CD14-positive monocyte (primary cell): ENCODE measurements around the gene FANCC. TPM values are rescaled to one million over a fixed set of nuclear protein-coding genes. Genes with fewer than 3 reads are reported as not detected.
A peak's percentile ranks its signal among the peaks of the same experiment; 100 is the strongest.

Experiments
- DNase-seq, 3 donors: peaks; one replicate each; pipeline ENCODE4 v3.0.0-alpha.2; 2011 to 2022
- H2AFZ ChIP-seq: 2 replicates; pipeline ENCODE4 v1.6.0; 2012; ENCODE audit warnings: mild to moderate bottlenecking, low read depth, low read length, inconsistent platforms; ENCODE audit not compliant: insufficient read depth, poor library complexity, severe bottlenecking
- H3K27ac ChIP-seq, 2 donors: 1 replicate in 1 of 2; 2 replicates in 1 of 2; pipeline ENCODE4 v1.5.1; 2012 to 2013; ENCODE audit warnings: low read length in 2 of 2, control low read depth in 1 of 2, inconsistent platforms in 1 of 2, low read depth in 1 of 2, mild to moderate bottlenecking in 1 of 2
- H3K27me3 ChIP-seq, 2 donors: one replicate each; pipeline versions ENCODE4 v1.6.0 to v1.6.1; 2011 to 2013; ENCODE audit warnings: low read length in 2 of 2; ENCODE audit not compliant: control insufficient read depth in 2 of 2, insufficient read depth in 2 of 2
- H3K36me3 ChIP-seq, 2 donors: replicated peaks in 1 of 2; 1 replicate in 1 of 2; 2 replicates in 1 of 2; pipeline versions ENCODE4 v1.5.1 to v1.6.1; 2012 to 2013; ENCODE audit warnings: low read length in 2 of 2, control low read depth in 1 of 2, inconsistent platforms in 1 of 2, mild to moderate bottlenecking in 1 of 2; ENCODE audit not compliant: insufficient read depth in 2 of 2, control insufficient read depth in 1 of 2
- H3K4me1 ChIP-seq, 2 donors: 1 replicate in 1 of 2; 2 replicates in 1 of 2; pipeline versions ENCODE4 v1.5.1 to v1.6.1; 2012 to 2013; ENCODE audit warnings: low read length in 2 of 2, control low read depth in 1 of 2, inconsistent platforms in 1 of 2, mild to moderate bottlenecking in 1 of 2, moderate library complexity in 1 of 2; ENCODE audit not compliant: insufficient read depth in 2 of 2, control insufficient read depth in 1 of 2
- H3K4me2 ChIP-seq: replicated peaks from 2 replicates; pipeline ENCODE3; 2012; ENCODE audit warnings: low read length, moderate library complexity, mild to moderate bottlenecking; ENCODE audit not compliant: poor library complexity, severe bottlenecking; ENCODE audit errors: extremely low read depth
- H3K4me3 ChIP-seq, 3 experiments: fragments of 200-600 bp in 1 of 3; sonication (generic) in 1 of 3; replicated peaks in 1 of 3; 1 replicate in 2 of 3; 2 replicates in 1 of 3; pipeline ENCODE4 v1.5.1; 2011 to 2013; ENCODE audit warnings: low read length in 3 of 3, mild to moderate bottlenecking in 3 of 3, control low read depth in 2 of 3, low read depth in 2 of 3, inconsistent platforms in 1 of 3, moderate library complexity in 1 of 3
- H3K79me2 ChIP-seq: 2 replicates; pipeline ENCODE4 v1.6.0; 2012; ENCODE audit warnings: mild to moderate bottlenecking, control low read depth, inconsistent platforms, low read length, moderate library complexity; ENCODE audit not compliant: insufficient read depth
- H3K9ac ChIP-seq: 2 replicates; pipeline ENCODE4 v1.6.0; 2017; ENCODE audit warnings: low read length, mild to moderate bottlenecking; ENCODE audit not compliant: insufficient read depth, poor library complexity, severe bottlenecking
- H3K9me3 ChIP-seq, 2 donors: replicated peaks in 1 of 2; 1 replicate in 1 of 2; 2 replicates in 1 of 2; pipeline versions ENCODE4 v1.5.1 to v1.6.1; 2012 to 2013; ENCODE audit warnings: low read length in 2 of 2, control low read depth in 1 of 2; ENCODE audit not compliant: control insufficient read depth in 1 of 2, insufficient read depth in 1 of 2
- H4K20me1 ChIP-seq: 2 replicates; pipeline ENCODE4 v1.6.0; 2012; ENCODE audit warnings: mild to moderate bottlenecking, low read length, control low read depth, moderate library complexity; ENCODE audit not compliant: insufficient read depth
- H3K27ac Mint-ChIP-seq, 7 donors: one replicate each; pipeline ENCODE4 v1.8.0; 2020; ENCODE audit warnings: mild to moderate bottlenecking in 7 of 7, mixed read lengths in 7 of 7, moderate library complexity in 6 of 7, inconsistent platforms in 2 of 7
- H3K27me3 Mint-ChIP-seq, 3 donors: one replicate each; pipeline ENCODE4 v1.8.0; 2021 to 2022; ENCODE audit warnings: low read depth in 3 of 3, mild to moderate bottlenecking in 3 of 3, mixed read lengths in 3 of 3, moderate library complexity in 3 of 3, inconsistent platforms in 1 of 3
- H3K36me3 Mint-ChIP-seq, 2 donors: one replicate each; pipeline ENCODE4 v1.8.0; 2020; ENCODE audit warnings: mixed read lengths in 2 of 2, inconsistent platforms in 1 of 2, mild to moderate bottlenecking in 1 of 2
- H3K4me1 Mint-ChIP-seq: one replicate; pipeline ENCODE4 v1.8.0; 2020; ENCODE audit warnings: mild to moderate bottlenecking, mixed read lengths
- H3K4me3 Mint-ChIP-seq, 2 donors: one replicate each; pipeline ENCODE4 v1.8.0; 2020; ENCODE audit warnings: mild to moderate bottlenecking in 2 of 2, mixed read lengths in 2 of 2, moderate library complexity in 1 of 2
- H3K9me3 Mint-ChIP-seq, 7 donors: one replicate each; pipeline ENCODE4 v1.8.0; 2020 to 2022; ENCODE audit warnings: mixed read lengths in 7 of 7, mild to moderate bottlenecking in 6 of 7, moderate library complexity in 6 of 7, inconsistent platforms in 2 of 7
- WGBS: methylation state at CpG from one replicate; pipeline ENCODE4 v1.1.5; 2013; ENCODE audit warnings: missing lambda C conversion rate; ENCODE audit not compliant: insufficient coverage; 5-methylcytosine and 5-hydroxymethylcytosine counted together
- intact Hi-C, 2 donors: fragments of 100-400 bp; cut with micrococcal nuclease; formaldehyde crosslinking; loops; one replicate each; pipeline versions ENCODE4 v1.15.0 to v1.15.1; 2023
- polyA plus RNA-seq, 3 donors: library from polyadenylated mRNA; depleted of rRNA in 1 of 3; unstranded in 2 of 3; stranded (reverse) in 1 of 3; fragments of 300-500 nt in 2 of 3; fragments of >200 nt in 1 of 3; fragmentation: Illumina TruSeq in 2 of 3; gene quantifications; 1 replicate in 2 of 3; 2 replicates in 1 of 3; pipeline ENCODE4 v1.2.3, GENCODE V29; 2012 to 2021
- TF ChIP-seq, protein P1 (sequence below): fragments of 200-600 bp; IDR thresholded peaks from one replicate; pipeline ENCODE4 v1.8.0; 2022; ENCODE audit warnings: antibody characterized with exemption, mild to moderate bottlenecking

FANCC gene
- polyA plus RNA-seq, 3 donors, result 1.2 to 2.2 (median 1.5) TPM

- no peak overlapping the region for H3K4me3 Mint-ChIP-seq
- H3K9me3 ChIP-seq, result no peaks in the 10 kb centered on the region
- no peaks in the 10 kb centered on the region for H3K27me3 ChIP-seq
- no peaks in the 10 kb centered on the region for H3K4me1 ChIP-seq
- peaks cover 5% of the 10 kb centered on the region for H3K4me1 Mint-ChIP-seq
- no peak overlapping the region for H2AFZ ChIP-seq
- intact Hi-C loops, result no loop called here
- H4K20me1 ChIP-seq, result no peaks in the 10 kb centered on the region
- no peaks in the 10 kb centered on the region for H3K36me3 ChIP-seq
- H3K27me3 Mint-ChIP-seq, result no peaks in the 10 kb centered on the region
- H3K36me3 Mint-ChIP-seq, result peaks cover 0 to 5% of the 10 kb centered on the region in 2 donors
- H3K4me3 ChIP-seq, result no peak overlapping the region
- H3K4me2 ChIP-seq, result no peak overlapping the region
- DNase-seq, result no peak
- H3K9me3 Mint-ChIP-seq, result peaks cover 0 to 2% (median 0%) of the 10 kb centered on the region in 7 donors
- H3K9ac ChIP-seq, result no peak overlapping the region
- no peak overlapping the region for H3K27ac ChIP-seq
- TF ChIP-seq, protein P1, sequence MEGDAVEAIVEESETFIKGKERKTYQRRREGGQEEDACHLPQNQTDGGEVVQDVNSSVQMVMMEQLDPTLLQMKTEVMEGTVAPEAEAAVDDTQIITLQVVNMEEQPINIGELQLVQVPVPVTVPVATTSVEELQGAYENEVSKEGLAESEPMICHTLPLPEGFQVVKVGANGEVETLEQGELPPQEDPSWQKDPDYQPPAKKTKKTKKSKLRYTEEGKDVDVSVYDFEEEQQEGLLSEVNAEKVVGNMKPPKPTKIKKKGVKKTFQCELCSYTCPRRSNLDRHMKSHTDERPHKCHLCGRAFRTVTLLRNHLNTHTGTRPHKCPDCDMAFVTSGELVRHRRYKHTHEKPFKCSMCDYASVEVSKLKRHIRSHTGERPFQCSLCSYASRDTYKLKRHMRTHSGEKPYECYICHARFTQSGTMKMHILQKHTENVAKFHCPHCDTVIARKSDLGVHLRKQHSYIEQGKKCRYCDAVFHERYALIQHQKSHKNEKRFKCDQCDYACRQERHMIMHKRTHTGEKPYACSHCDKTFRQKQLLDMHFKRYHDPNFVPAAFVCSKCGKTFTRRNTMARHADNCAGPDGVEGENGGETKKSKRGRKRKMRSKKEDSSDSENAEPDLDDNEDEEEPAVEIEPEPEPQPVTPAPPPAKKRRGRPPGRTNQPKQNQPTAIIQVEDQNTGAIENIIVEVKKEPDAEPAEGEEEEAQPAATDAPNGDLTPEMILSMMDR, result no peak
- no peak overlapping the region for H3K27ac Mint-ChIP-seq
- no CpG with 5 or more reads among the region's 2 CpGs for WGBS
- H3K79me2 ChIP-seq, result no peaks in the 10 kb centered on the region
Measured at GRCh38 chr9:95156074-95156473, 161.4 kb downstream of the FANCC start.

GRCh38 chr9:95155220-95155619, 162.3 kb downstream of the FANCC start:
- H3K9me3 ChIP-seq, result no peaks in the 10 kb centered on the region
- H3K36me3 ChIP-seq, result no peaks in the 10 kb centered on the region
- no peak overlapping the region for H3K4me3 ChIP-seq
- H3K4me1 ChIP-seq, result no peaks in the 10 kb centered on the region
- no peak overlapping the region for H3K27ac ChIP-seq
- Mint-ChIP-seq H3K9me3 (peaks cover 0 to 2% (median 0%) of the 10 kb centered on the region in 7 donors), H3K4me3 (no peak overlapping the region), H3K27me3 (no peaks in the 10 kb centered on the region), H3K27ac (peak overlapping the region in 1 of 7 donors; percentile 59), H3K4me1 (peaks cover 5% of the 10 kb centered on the region), H3K36me3 (no peaks in the 10 kb centered on the region)
- no peak for DNase-seq
- WGBS, result no CpG with 5 or more reads among the region's 3 CpGs
- H3K27me3 ChIP-seq, result no peaks in the 10 kb centered on the region
- no peak overlapping the region for H3K9ac ChIP-seq
- no peaks in the 10 kb centered on the region for H4K20me1 ChIP-seq
- intact Hi-C loops, result no loop called here
- TF ChIP-seq, protein P1, result no peak
- no peaks in the 10 kb centered on the region for H3K79me2 ChIP-seq
- no peak overlapping the region for H3K4me2 ChIP-seq
- no peak overlapping the region for H2AFZ ChIP-seq
